ENCODE data around the gene SMC6. TPM values are rescaled to one million over a fixed set of nuclear protein-coding genes. Genes with fewer than 3 reads are reported as not detected.

Gene SMC6
- total RNA-seq, 4 donors from 2014 or later, result 31.0 to 53.6 (median 39.1) TPM

DNA sequence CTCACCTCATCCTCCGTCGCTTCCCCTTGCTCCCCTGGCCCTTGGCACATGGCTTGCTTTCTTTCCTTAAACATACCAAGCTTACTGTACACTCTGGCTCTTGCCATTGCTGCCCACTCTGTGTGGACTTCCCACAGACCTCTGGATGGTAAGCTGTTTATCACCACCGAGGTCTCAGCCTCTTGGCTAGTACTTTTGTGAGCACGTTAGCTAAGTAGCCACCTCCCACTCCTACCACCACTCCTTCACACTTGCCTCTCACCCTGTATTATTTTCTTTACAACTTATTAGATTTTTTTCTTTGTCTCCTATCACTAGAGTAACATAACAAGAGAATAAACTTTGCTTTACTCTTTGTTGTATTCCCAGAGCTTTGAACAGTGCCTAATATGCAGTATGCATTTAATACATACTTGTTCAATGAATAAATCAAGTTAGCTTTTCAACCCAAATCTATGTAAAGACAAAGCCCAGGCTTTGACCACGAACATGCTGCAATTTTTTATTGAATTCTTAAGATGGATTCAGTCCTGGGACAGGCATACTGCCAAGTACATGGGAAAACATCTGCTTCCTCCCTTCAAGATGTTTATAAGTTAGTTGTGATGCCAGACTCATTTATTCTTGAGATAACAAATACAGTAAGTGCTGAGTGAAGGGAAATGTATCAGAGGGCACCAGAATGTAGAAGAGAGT, 37.7 kb upstream of the SMC6 start:
- Histone ChIP-seq H3K4me3 (no peak overlapping the region), H3K27me3 (no peaks in the 10 kb centered on the region), H3K27ac (no peak overlapping the region), H3K4me1 (no peaks in the 10 kb centered on the region), H3K36me3 (no peaks in the 10 kb centered on the region), H3K9me3 (no peaks in the 10 kb centered on the region)
- TF ChIP-seq POLR2A (IDR thresholded peaks at IDR 0.05), result no peak
- TF ChIP-seq, protein P1, sequence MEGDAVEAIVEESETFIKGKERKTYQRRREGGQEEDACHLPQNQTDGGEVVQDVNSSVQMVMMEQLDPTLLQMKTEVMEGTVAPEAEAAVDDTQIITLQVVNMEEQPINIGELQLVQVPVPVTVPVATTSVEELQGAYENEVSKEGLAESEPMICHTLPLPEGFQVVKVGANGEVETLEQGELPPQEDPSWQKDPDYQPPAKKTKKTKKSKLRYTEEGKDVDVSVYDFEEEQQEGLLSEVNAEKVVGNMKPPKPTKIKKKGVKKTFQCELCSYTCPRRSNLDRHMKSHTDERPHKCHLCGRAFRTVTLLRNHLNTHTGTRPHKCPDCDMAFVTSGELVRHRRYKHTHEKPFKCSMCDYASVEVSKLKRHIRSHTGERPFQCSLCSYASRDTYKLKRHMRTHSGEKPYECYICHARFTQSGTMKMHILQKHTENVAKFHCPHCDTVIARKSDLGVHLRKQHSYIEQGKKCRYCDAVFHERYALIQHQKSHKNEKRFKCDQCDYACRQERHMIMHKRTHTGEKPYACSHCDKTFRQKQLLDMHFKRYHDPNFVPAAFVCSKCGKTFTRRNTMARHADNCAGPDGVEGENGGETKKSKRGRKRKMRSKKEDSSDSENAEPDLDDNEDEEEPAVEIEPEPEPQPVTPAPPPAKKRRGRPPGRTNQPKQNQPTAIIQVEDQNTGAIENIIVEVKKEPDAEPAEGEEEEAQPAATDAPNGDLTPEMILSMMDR (IDR thresholded peaks at IDR 0.05), result no peak
- DNase-seq, result no peak

DNA sequence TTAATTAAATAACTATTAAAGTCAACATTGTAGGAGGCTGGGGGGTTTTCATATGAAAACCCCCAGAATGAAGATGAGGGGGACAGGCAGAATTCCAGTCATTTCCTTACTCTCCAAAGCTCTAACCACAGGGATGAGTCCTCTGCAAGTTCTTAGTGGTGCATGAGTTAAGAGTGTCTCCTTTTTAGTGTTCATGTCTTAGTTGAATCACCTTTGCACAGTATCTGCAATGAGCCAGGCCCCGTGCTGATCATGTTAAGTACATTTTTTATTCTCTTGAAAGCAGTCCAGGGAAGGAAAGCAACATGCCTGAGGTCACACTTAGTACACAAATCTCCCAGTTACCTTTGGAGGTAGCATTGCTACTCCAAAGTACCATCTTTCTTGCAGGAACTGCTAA, 36.9 kb upstream of the SMC6 start:
- H3K27me3 ChIP-seq, result no peaks in the 10 kb centered on the region
- no peak overlapping the region for H3K27ac ChIP-seq
- no peaks in the 10 kb centered on the region for H3K4me1 ChIP-seq
- TF ChIP-seq, protein P1 (IDR thresholded peaks at IDR 0.05), result no peak
- no peak for TF ChIP-seq POLR2A (IDR thresholded peaks at IDR 0.05)
- DNase-seq, result no peak
- no peaks in the 10 kb centered on the region for H3K36me3 ChIP-seq
- H3K9me3 ChIP-seq, result no peaks in the 10 kb centered on the region
- H3K4me3 ChIP-seq, result no peak overlapping the region

DNA sequence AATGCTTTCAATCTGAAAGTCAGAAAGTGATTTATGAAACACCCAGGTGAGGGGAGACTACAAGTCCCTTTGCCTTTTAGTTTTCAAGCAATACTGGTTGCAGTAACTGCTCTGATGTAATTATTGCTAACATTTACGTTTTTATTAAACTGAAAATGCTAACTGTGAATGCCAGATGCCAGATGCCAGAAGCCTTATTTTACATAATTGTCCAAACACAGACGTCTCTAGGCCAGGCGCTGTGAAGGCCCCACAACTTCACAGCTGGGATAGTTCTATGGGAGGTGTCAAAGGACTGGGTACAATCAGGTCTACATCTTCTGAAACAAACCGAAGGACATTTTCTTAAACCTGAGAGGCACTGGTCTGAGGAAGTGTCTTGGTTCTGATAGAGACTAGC, 35.2 kb upstream of the SMC6 start:
- TF ChIP-seq, protein P1 (IDR thresholded peaks at IDR 0.05), result no peak
- TF ChIP-seq POLR2A (IDR thresholded peaks at IDR 0.05), result no peak
- Histone ChIP-seq H3K36me3 (no peaks in the 10 kb centered on the region), H3K9me3 (no peaks in the 10 kb centered on the region), H3K4me1 (no peaks in the 10 kb centered on the region), H3K27ac (no peak overlapping the region), H3K27me3 (no peaks in the 10 kb centered on the region), H3K4me3 (no peak overlapping the region)
- DNase-seq, result no peak

DNA sequence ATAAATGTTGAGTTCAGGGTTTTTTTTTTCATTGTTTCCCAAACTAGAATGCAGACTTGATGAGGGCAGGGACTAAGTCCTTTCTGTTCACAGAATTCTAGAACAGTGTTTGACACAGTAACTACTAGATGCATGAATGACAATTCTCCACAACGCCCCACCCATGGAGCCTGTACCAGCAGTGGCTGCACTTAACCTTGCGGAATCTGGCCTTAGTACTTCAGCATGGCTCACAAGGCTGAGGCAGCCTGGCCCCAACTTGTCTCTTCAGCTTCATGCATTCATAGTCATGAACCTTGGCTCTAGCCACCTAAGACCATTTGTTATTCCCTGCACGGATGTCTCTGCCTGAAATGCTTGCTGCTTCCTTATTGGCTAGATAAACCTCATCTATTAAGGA, 33.1 kb upstream of the SMC6 start:
- Histone ChIP-seq H3K27ac (no peak overlapping the region), H3K4me1 (no peaks in the 10 kb centered on the region), H3K27me3 (no peaks in the 10 kb centered on the region), H3K36me3 (no peaks in the 10 kb centered on the region), H3K9me3 (no peaks in the 10 kb centered on the region), H3K4me3 (no peak overlapping the region)
- no peak for DNase-seq
- TF ChIP-seq, protein P1 (IDR thresholded peaks at IDR 0.05), result no peak
- TF ChIP-seq POLR2A (IDR thresholded peaks at IDR 0.05), result no peak

DNA sequence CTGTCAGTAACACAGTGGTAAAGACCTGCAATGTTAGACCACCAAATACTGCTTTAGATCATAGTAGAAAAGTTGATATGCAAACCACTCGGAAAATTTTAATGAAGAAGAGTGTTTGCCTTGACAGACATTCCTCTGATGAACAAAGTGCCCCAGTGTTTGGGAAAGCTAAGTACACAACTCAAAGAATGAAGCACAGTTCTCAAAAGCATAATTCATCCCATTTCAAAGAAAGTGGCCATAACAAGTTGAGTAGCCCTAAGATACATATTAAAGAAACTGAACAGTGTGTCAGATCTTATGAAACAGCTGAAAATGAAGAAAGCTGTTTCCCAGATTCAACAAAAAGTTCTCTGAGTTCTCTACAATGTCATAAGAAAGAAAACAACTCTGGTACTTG, 27.9 kb upstream of the SMC6 start:
- H3K27ac ChIP-seq, result no peak overlapping the region
- peaks cover 0 to 19% (median 0%) of the 10 kb centered on the region in 3 donors for H3K36me3 ChIP-seq
- DNase-seq, result no peak
- no peaks in the 10 kb centered on the region for H3K9me3 ChIP-seq
- no peak for TF ChIP-seq POLR2A (IDR thresholded peaks at IDR 0.05)
- TF ChIP-seq, protein P1 (IDR thresholded peaks at IDR 0.05), result no peak
- no peaks in the 10 kb centered on the region for H3K4me1 ChIP-seq
- H3K4me3 ChIP-seq, result no peak overlapping the region
- no peaks in the 10 kb centered on the region for H3K27me3 ChIP-seq

Measured in Peyer's patch (tissue), 4 donors.